IPS-NIHi7 (cell line): ENCODE data around the gene CACNB2.
A peak's percentile ranks its signal among the peaks of the same experiment; 100 is the strongest.

Experiments used
- DNase-seq: peaks from one replicate; pipeline ENCODE4 v3.0.0; 2012; ENCODE audit warnings: mixed read lengths; ENCODE audit errors: extremely low spot score

The CACNB2 gene

GRCh38 chr10:18229826-18230225 lies 89.6 kb downstream of the CACNB2 start:
- no peak for DNase-seq

- no peak for DNase-seq
Measured at GRCh38 chr10:18230794-18231193, 90.6 kb downstream of the CACNB2 start.

- DNase-seq: no peak
Measured at GRCh38 chr10:18231480-18231879, 91.3 kb downstream of the CACNB2 start.

GRCh38 chr10:18233775-18234174 lies 93.6 kb downstream of the CACNB2 start:
- peak; percentile 49 for DNase-seq

- no peak for DNase-seq
Measured at GRCh38 chr10:18235477-18235876, 95.3 kb downstream of the CACNB2 start.

- DNase-seq: no peak
Measured at GRCh38 chr10:18236756-18237155, 96.5 kb downstream of the CACNB2 start.

GRCh38 chr10:18238870-18239485 lies 98.8 kb downstream of the CACNB2 start:
- peak; percentile 50 for DNase-seq

- DNase-seq: no peak
Measured at GRCh38 chr10:18240185-18240882, 100.1 kb downstream of the CACNB2 start.

- peak; percentile 43 for DNase-seq
Measured at GRCh38 chr10:18246967-18247366, 106.7 kb downstream of the CACNB2 start.

- no peak for DNase-seq
Measured at GRCh38 chr10:18252086-18252485, 111.9 kb downstream of the CACNB2 start.

- no peak for DNase-seq
Measured at GRCh38 chr10:18254086-18254485, 113.9 kb downstream of the CACNB2 start.

GRCh38 chr10:18254692-18255091 lies 114.5 kb downstream of the CACNB2 start:
- DNase-seq: no peak

- peak; percentile 23 for DNase-seq
Measured at GRCh38 chr10:18260310-18260922, 120.2 kb downstream of the CACNB2 start.

- no peak for DNase-seq
Measured at GRCh38 chr10:18261063-18261610, 120.9 kb downstream of the CACNB2 start.

GRCh38 chr10:18261768-18262231 lies 121.6 kb downstream of the CACNB2 start:
- DNase-seq: no peak

GRCh38 chr10:18264466-18265050 lies 124.3 kb downstream of the CACNB2 start:
- no peak for DNase-seq

GRCh38 chr10:18268005-18268404 lies 127.8 kb downstream of the CACNB2 start:
- no peak for DNase-seq

GRCh38 chr10:18271491-18271890 lies 131.3 kb downstream of the CACNB2 start:
- no peak for DNase-seq

GRCh38 chr10:18273039-18273438 lies 132.8 kb downstream of the CACNB2 start:
- DNase-seq: no peak

GRCh38 chr10:18278181-18278580 lies 138.0 kb downstream of the CACNB2 start:
- no peak for DNase-seq

GRCh38 chr10:18279173-18279572 lies 138.9 kb downstream of the CACNB2 start:
- DNase-seq: no peak

- peak; percentile 17 for DNase-seq
Measured at GRCh38 chr10:18282094-18282493, 141.9 kb downstream of the CACNB2 start.
